Activated T-helper 1 cell treated with Interleukin-2 at 50 U/mL for 16 hours (primary cell): Measurements from ENCODE around the gene BICD2.
A peak's percentile ranks its signal among the peaks of the same experiment; 100 is the strongest.
"Not testable (repeated sequence)": the region's sequence is repeated elsewhere in the genome, so short reads cannot be mapped to it uniquely, and the experiment has no call there.

ENCODE experiments used
- DNase-seq: peaks from one replicate; pipeline ENCODE4 v3.0.0-alpha.2; 2020; ENCODE audit warnings: low read depth

BICD2 gene

GRCh38 chr9:92764381-92764987, at the start of gene BICD2:
Gene BICD2, minus strand, starts transcription at chr9:92764833. Its CDS starts 89 bp downstream, at chr9:92764744.
- DNase-seq = no peak

GRCh38 chr9:92809629-92810326, 45.1 kb upstream of the BICD2 start:
- not testable (repeated sequence) for DNase-seq

- DNase-seq = peak; percentile 20
Observed at GRCh38 chr9:92808726-92809451, 44.3 kb upstream of the BICD2 start.

GRCh38 chr9:92807757-92808725, 43.4 kb upstream of the BICD2 start:
- DNase-seq = peak; percentile 18

- no peak for DNase-seq
Observed at GRCh38 chr9:92807031-92807756, 42.6 kb upstream of the BICD2 start.

GRCh38 chr9:92804727-92805126, 40.1 kb upstream of the BICD2 start:
- DNase-seq = no peak

GRCh38 chr9:92798358-92798757, 33.7 kb upstream of the BICD2 start:
- no peak for DNase-seq

GRCh38 chr9:92796337-92796804, 31.7 kb upstream of the BICD2 start:
- not testable (repeated sequence) for DNase-seq

GRCh38 chr9:92795598-92796336, 31.1 kb upstream of the BICD2 start:
- DNase-seq = no peak

- no peak for DNase-seq
Observed at GRCh38 chr9:92795000-92795399, 30.4 kb upstream of the BICD2 start.

GRCh38 chr9:92794426-92794825, 29.8 kb upstream of the BICD2 start:
- DNase-seq = no peak

- DNase-seq = peak; percentile 54
Observed at GRCh38 chr9:92790542-92791527, 26.2 kb upstream of the BICD2 start.

GRCh38 chr9:92786298-92786697, 21.7 kb upstream of the BICD2 start:
- no peak for DNase-seq

- DNase-seq = no peak
Observed at GRCh38 chr9:92781899-92782298, 17.3 kb upstream of the BICD2 start.

- no peak for DNase-seq
Observed at GRCh38 chr9:92780206-92780605, 15.6 kb upstream of the BICD2 start.

- DNase-seq = no peak
Observed at GRCh38 chr9:92775466-92775865, 10.8 kb upstream of the BICD2 start.

GRCh38 chr9:92774274-92774673, 9.6 kb upstream of the BICD2 start:
- DNase-seq = no peak

- DNase-seq = no peak
Observed at GRCh38 chr9:92773810-92774209, 9.2 kb upstream of the BICD2 start.

GRCh38 chr9:92771309-92771708, 6.7 kb upstream of the BICD2 start:
- no peak for DNase-seq
